Lung (tissue), 12 donors: ENCODE data around the gene PHB1. TPM values are rescaled to one million over a fixed set of nuclear protein-coding genes. Genes with fewer than 3 reads are reported as not detected.

ENCODE experiments used
- ATAC-seq: fragments of 200-7000 bp; cut with Tn5 transposase; one replicate; pipeline ENCODE4 v1.9.1; 2020; ENCODE audit warnings: moderate number of reproducible peaks; ENCODE audit not compliant: insufficient read depth, low FRiP score
- DNase-seq, 3 donors: peaks; one replicate each; pipeline ENCODE4 v3.0.0-alpha.2; 2013 to 2017
- H3K27ac ChIP-seq, 2 donors: one replicate each; pipeline ENCODE4 v1.5.1; 2013; ENCODE audit warnings: mild to moderate bottlenecking in 2 of 2, moderate library complexity in 2 of 2, control low read depth in 1 of 2, inconsistent platforms in 1 of 2, low read depth in 1 of 2, low read length in 1 of 2
- H3K27me3 ChIP-seq, 3 donors: one replicate each; pipeline ENCODE4 v1.5.1; 2013; ENCODE audit warnings: low read length in 2 of 3; ENCODE audit not compliant: control insufficient read depth in 3 of 3, insufficient read depth in 3 of 3
- H3K36me3 ChIP-seq, 4 donors: one replicate each; pipeline ENCODE4 v1.5.1; 2013; ENCODE audit warnings: low read length in 4 of 4, mild to moderate bottlenecking in 1 of 4, moderate library complexity in 1 of 4; ENCODE audit not compliant: control insufficient read depth in 4 of 4, insufficient read depth in 4 of 4
- H3K4me1 ChIP-seq, 5 donors: one replicate each; pipeline ENCODE4 v1.5.1; 2013; ENCODE audit warnings: low read length in 5 of 5, mild to moderate bottlenecking in 2 of 5, moderate library complexity in 1 of 5; ENCODE audit not compliant: control insufficient read depth in 5 of 5, insufficient read depth in 5 of 5
- H3K4me3 ChIP-seq: one replicate; pipeline ENCODE4 v1.5.1; 2013; ENCODE audit warnings: mild to moderate bottlenecking, control low read depth, moderate library complexity
- H3K9ac ChIP-seq, 2 donors: one replicate each; pipeline ENCODE4 v1.5.1; 2013; ENCODE audit warnings: low read length in 2 of 2, control low read depth in 1 of 2; ENCODE audit not compliant: insufficient read depth in 1 of 2
- H3K9me3 ChIP-seq, 4 donors: one replicate each; pipeline ENCODE4 v1.5.1; 2013; ENCODE audit warnings: low read length in 3 of 4, mild to moderate bottlenecking in 1 of 4, moderate library complexity in 1 of 4; ENCODE audit not compliant: control insufficient read depth in 4 of 4, insufficient read depth in 3 of 4
- CTCF ChIP-seq: IDR thresholded peaks from 2 replicates; pipeline ENCODE4 v1.5.1; 2012; ENCODE audit warnings: mild to moderate bottlenecking; ENCODE audit errors: control extremely low read depth, extremely low read depth
- WGBS, 2 donors: extraction: QIAGEN DNeasy Blood & Tissue Kit; methylation state at CpG; one replicate each; pipeline ENCODE4 v1.1.7; 2013; 5-methylcytosine and 5-hydroxymethylcytosine counted together
- polyA plus RNA-seq, 2 donors: library from polyadenylated mRNA; stranded (reverse); fragments of 200-250 nt; gene quantifications; one replicate each; pipeline ENCODE4 v1.2.1, GENCODE V29; 2013
- total RNA-seq, 2 donors: library from RNA; depleted of rRNA in 1 of 2; stranded (reverse); fragments of >200 nt in 1 of 2; gene quantifications; one replicate each; pipeline ENCODE4 v1.2.1, GENCODE V29; 2014 to 2021
- donor health status: control.
- donor health status: control.
- donor health status: Bipolar disorder and iron deficiency.
- donor health status: healthy.
- donor health status: DM: yes; HTN: yes; CAD: no.

Gene PHB1
- total and polyA plus RNA-seq, 4 donors, result 51.2 to 209 (median 128) TPM

GRCh38 chr17:49440581-49440980 lies 25.9 kb upstream of the PHB1 start:
- Histone ChIP-seq H3K36me3 (no peaks in the 10 kb centered on the region), H3K4me3 (no peak overlapping the region), H3K9ac (no peak overlapping the region), H3K4me1 (peaks cover 0 to 21% (median 4%) of the 10 kb centered on the region in 5 donors), H3K9me3 (no peaks in the 10 kb centered on the region), H3K27ac (no peak overlapping the region), H3K27me3 (peaks cover 0 to 8% (median 5%) of the 10 kb centered on the region in 3 donors)
- DNase-seq (no peak), ATAC-seq (no peak)
- 85 to 86% methylated on average over 1 of the region's 1 CpG for WGBS, 2 donors
- TF ChIP-seq CTCF, result no peak

- no peak for DNase-seq
- H3K9ac ChIP-seq, result no peak overlapping the region
- ATAC-seq, result no peak
- peaks cover 0 to 8% (median 5%) of the 10 kb centered on the region in 3 donors for H3K27me3 ChIP-seq
- 58 to 66% methylated on average over 9 of the region's 9 CpGs for WGBS, 2 donors
- no peak overlapping the region for H3K27ac ChIP-seq
- no peak overlapping the region for H3K4me3 ChIP-seq
- H3K4me1 ChIP-seq, result peaks cover 0 to 21% (median 4%) of the 10 kb centered on the region in 5 donors
- no peaks in the 10 kb centered on the region for H3K36me3 ChIP-seq
- no peaks in the 10 kb centered on the region for H3K9me3 ChIP-seq
- no peak for TF ChIP-seq CTCF
These were observed 25.2 kb upstream of the PHB1 start for GRCh38 chr17:49439673-49440571.

DNA sequence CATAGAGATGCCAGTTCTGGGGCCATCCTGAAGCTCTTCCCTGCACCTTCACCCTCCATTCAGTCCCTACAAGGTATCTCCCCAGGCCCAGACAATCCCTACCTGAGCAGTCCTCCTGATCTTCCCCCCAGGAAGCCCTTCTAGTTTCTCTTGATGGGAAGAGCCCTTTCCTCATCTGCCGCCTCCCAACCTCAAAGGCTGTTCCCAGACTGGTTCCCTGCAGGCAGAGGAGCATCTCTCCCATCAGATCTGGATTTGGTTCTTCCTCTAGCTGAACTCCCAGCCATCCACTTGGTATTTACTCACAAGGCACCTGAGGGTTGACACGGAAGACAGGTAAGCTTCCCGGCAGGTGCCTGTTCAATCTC lies 24.6 kb upstream of the PHB1 start:
- no peak for TF ChIP-seq CTCF
- ATAC-seq (no peak), DNase-seq (no peak)
- no peak overlapping the region for H3K9ac ChIP-seq
- WGBS, 2 donors, result 72 to 73% methylated on average over 3 of the region's 3 CpGs
- H3K9me3 ChIP-seq, result no peaks in the 10 kb centered on the region
- H3K4me1 ChIP-seq, result peaks cover 0 to 21% (median 4%) of the 10 kb centered on the region in 5 donors
- no peaks in the 10 kb centered on the region for H3K36me3 ChIP-seq
- H3K4me3 ChIP-seq, result no peak overlapping the region
- H3K27me3 ChIP-seq, result peaks cover 0 to 8% (median 5%) of the 10 kb centered on the region in 3 donors
- no peak overlapping the region for H3K27ac ChIP-seq
